ENCODE results near the gene ITGAE. TPM values are rescaled to one million over a fixed set of nuclear protein-coding genes. Genes with fewer than 3 reads are reported as not detected.

ITGAE gene, protein sequence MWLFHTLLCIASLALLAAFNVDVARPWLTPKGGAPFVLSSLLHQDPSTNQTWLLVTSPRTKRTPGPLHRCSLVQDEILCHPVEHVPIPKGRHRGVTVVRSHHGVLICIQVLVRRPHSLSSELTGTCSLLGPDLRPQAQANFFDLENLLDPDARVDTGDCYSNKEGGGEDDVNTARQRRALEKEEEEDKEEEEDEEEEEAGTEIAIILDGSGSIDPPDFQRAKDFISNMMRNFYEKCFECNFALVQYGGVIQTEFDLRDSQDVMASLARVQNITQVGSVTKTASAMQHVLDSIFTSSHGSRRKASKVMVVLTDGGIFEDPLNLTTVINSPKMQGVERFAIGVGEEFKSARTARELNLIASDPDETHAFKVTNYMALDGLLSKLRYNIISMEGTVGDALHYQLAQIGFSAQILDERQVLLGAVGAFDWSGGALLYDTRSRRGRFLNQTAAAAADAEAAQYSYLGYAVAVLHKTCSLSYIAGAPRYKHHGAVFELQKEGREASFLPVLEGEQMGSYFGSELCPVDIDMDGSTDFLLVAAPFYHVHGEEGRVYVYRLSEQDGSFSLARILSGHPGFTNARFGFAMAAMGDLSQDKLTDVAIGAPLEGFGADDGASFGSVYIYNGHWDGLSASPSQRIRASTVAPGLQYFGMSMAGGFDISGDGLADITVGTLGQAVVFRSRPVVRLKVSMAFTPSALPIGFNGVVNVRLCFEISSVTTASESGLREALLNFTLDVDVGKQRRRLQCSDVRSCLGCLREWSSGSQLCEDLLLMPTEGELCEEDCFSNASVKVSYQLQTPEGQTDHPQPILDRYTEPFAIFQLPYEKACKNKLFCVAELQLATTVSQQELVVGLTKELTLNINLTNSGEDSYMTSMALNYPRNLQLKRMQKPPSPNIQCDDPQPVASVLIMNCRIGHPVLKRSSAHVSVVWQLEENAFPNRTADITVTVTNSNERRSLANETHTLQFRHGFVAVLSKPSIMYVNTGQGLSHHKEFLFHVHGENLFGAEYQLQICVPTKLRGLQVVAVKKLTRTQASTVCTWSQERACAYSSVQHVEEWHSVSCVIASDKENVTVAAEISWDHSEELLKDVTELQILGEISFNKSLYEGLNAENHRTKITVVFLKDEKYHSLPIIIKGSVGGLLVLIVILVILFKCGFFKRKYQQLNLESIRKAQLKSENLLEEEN
- total RNA-seq, result 27.4 and 33.3 TPM in 2 replicates

DNA sequence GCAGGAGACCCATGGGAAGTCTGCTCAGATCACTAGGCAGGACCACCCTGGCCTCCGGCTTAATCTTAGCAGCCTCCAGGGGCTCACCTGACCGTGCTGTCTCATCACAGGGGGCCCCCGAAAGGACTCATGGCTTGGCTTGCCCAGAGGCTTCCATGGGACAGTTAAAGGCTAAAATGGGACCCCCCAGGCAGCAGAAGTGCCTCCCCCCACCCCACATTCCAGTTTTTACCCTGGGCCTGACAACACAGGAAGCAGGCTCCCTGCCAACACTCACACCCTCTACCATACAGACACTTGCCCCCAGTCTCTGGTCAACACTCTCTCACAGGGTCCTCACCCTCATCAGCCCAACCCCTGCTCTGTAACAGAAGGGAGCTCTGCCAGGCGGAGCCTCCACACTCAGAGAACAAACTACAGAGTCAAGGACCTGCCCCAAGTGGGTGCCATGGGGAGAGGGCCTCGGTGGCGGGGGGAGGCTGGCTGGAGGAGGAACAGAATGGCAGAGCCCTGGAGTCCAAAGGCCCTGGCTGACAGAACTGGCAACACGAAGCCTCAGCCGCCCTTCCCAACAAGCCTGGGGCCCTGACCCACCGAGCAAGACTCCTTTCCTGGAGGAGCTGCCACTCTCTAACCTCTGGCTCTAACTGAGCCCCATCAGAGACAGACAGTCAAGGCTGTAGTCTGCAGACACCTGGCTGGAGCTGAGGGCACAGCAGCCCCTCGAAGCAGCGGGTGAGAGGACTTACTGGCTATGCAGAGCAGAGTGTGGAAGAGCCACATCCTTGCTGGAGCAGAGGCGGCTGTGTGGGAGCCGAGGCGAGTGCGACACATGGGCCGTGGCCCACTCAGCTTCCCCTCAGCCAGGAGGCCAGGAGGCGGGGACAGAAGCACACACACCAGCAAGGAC is at the start of gene ITGAE:
Gene ITGAE, minus strand, starts transcription at position 827 of the 910 bp plus-strand sequence. Its CDS starts 44 bp downstream, at position 783.

DNA sequence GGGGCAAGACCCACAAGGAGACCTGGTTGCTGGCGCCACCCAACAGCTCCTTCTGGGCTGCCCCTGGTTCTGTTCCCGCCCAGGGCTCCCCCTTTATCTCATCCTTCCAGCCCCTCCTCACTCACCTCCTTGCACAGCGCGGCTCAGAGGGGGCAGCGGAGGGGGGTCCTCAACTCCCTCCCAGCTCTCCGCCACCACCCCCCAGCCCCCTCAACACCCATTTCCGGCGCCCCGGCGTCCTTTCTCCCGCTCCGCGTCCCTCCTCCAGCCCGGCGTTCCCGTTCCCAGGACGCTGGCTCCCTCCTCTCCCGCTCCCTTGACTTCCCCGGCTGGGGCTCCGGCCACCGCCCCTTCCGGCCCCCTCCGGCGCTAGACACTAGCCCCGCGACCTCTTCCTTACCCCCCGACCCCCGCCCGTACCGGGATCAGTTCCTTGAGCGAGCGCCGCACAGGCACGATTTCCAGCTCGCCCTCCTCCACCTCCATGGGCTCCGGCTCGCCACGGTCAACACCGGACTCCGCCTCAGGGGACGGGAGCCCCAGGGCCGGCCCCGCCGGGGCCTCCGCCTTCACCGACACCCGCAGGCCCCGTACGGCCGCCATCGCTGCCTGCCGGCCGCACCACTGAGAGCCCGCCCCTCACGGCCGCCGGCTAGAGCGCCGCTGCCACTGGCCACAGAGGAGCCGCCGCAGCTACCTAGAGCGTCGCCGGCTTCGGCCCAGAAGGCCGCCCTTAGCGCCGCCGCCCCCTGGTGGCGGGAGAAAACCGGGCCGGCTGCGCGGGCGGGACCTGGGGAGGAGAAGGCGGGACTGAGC is 44.8 kb upstream of the ITGAE start, which contains the start of gene NCBP3:
Gene NCBP3, minus strand, starts transcription at position 626 of the 816 bp plus-strand sequence. Its CDS starts 23 bp downstream, at position 603.

DNA sequence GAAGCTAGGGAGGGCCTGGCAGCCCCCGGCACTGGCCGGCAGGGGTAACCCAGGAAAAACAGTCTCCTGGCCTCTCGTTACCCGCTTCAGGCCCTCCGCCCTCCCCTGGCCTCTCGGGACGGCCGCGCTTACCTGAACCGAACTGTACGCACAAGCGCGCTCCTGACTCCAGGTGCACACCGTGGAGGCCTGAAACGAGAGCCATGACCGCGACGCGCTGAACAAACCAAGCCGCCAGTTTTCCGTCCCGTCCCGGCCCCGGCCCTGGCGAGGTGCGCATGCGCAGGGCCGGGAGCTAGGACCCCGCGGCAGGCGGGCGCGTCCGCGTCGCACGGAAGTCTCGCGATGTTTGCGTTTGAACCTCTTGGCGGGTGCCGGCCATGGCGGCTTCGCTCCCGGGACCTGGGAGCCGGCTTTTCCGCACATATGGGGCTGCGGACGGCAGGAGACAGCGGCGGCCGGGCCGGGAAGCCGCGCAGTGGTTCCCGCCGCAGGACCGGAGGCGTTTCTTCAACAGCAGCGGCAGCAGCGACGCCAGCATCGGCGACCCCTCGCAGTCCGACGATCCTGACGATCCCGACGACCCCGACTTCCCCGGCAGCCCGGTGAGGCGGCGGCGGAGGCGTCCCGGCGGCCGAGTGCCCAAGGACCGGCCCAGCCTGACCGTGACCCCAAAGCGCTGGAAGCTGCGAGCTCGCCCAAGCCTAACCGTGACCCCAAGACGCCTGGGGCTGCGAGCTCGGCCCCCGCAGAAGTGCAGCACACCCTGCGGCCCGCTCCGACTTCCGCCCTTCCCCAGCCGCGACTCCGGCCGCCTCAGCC is 77.2 kb downstream of the ITGAE start, which contains the start of gene HASPIN:
Gene HASPIN, plus strand, starts transcription at position 348 of the 822 bp plus-strand sequence. Its CDS starts 33 bp downstream, at position 381.

DNA sequence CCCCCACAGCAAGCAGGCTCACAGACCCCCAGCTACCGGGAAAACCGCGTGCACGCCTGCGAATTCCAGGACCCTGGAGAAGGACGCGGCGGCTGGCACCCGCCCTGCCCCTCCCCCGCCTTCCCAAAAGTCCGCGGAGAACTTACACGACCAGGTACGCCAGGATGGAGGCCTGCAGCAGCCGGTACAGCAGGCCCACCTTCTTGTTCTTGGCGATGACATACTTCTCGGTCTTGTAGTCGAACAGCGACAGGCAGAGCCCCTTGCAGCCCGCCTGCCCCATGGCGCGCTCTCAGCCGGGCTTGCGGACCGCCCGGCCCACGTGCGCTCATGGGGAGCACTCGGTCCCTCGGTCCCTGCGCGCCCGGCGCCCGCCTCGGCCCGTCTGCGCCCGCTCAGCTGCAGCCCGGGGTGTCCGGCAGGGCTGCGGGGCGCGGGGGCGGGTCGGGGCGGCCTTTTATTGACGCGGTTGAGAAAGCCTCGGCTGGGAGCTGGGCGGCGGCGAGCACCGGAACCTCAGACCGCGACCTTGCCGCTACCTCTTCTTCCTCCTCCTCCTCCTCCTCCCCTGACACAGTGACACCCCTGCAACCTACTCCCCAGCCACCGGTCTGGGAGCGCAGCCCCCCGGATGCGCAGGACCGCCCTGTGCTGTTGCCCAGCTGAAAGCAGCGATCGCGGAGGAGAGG is 105.1 kb downstream of the ITGAE start, which contains the start of gene P2RX5:
Gene P2RX5, minus strand, starts transcription at position 433 of the 689 bp plus-strand sequence. Its CDS starts 150 bp downstream, at position 283.

DNA sequence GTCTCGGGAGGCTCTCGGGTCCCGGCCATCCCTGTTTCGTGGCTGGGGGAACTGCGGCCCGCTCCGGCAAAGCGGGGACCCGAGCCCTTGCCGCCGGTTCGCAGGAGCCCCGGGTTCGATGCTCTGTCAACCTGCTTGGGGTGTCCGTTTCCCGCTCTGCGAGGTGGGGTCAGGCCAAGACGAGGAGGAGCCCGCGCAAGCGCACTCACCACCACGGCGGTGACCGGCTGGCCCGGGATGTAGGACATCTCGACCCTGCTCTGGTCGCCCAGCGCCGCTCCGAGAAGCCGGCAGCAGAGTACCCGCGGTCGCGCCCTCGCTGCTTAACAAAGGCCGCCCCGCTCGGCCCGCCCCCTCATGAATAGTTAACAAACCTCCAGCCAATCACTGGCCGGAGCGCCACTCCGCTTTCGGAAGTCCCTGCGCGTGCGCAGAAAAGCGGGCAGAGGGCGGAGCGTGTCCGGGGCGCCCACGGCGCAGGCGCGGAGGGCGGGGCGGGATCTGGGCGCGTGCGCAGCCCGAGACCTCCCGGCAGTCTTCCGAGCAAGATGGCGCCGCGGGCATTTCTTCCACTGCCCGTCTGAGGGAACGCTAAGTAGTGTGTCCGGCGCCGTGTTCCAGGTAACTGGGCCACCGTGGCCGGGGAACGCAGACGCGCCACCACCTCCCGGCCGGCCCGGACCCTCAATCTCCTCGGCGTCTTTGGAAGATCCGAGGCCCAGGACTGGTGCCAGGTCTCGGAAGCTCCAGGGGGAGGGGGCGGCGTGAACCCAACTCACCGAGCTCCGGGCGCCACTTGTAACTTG is 132.5 kb downstream of the ITGAE start, which contains the start of the genes EMC6 and TAX1BP3:
Gene EMC6, plus strand, starts transcription at position 534 of the 806 bp plus-strand sequence. CDS start 335 bp downstream, outside the sequence.
Gene TAX1BP3, minus strand, starts transcription at position 300 of the 806 bp plus-strand sequence. Its CDS starts 52 bp downstream, at position 248.

Other genes with a start within 250 kb of the ITGAE start
- 0.53 and 6.6 TPM in 2 replicates for gene TRPV3, start 243.4 kb downstream of the ITGAE start, total RNA-seq
- 0.58 and 1.2 TPM in 2 replicates for gene TRPV1, start 191.8 kb downstream of the ITGAE start, total RNA-seq
- gene SHPK, start 164.9 kb downstream of the ITGAE start, total RNA-seq, result 12.8 and 13.0 TPM in 2 replicates
- gene CTNS, start 164.4 kb downstream of the ITGAE start, total RNA-seq, result 20.0 and 23.9 TPM in 2 replicates
- 324 and 363 TPM in 2 replicates for gene TAX1BP3, start 132.6 kb downstream of the ITGAE start, total RNA-seq
- gene EMC6, start 132.4 kb downstream of the ITGAE start, total RNA-seq, result 15.1 and 24.8 TPM in 2 replicates
- gene P2RX5, start 105.0 kb downstream of the ITGAE start, total RNA-seq, result 7.8 and 11.7 TPM in 2 replicates
- gene HASPIN, start 77.3 kb downstream of the ITGAE start, total RNA-seq, result 4.1 and 5.8 TPM in 2 replicates
- 14.1 and 21.8 TPM in 2 replicates for gene NCBP3, start 45.1 kb upstream of the ITGAE start, total RNA-seq
- gene CAMKK1, start 91.9 kb upstream of the ITGAE start, total RNA-seq, result 4.3 and 5.5 TPM in 2 replicates
- gene P2RX1, start 115.3 kb upstream of the ITGAE start, total RNA-seq, result not detected in 2 replicates
- 0.58 and 1.8 TPM in 2 replicates for gene ATP2A3, start 163.2 kb upstream of the ITGAE start, total RNA-seq